ENCODE data around the gene PITPNM3. TPM values are rescaled to one million over a fixed set of nuclear protein-coding genes. Genes with fewer than 3 reads are reported as not detected.

The PITPNM3 gene
- total and polyA plus RNA-seq, 4 donors = 0.38 to 3.6 (median 1.2) TPM

- ATAC-seq (ENCODE audit: low FRiP score) (no peak), DNase-seq (peak in 1 of 2 donors; percentile 55)
- Histone ChIP-seq H3K4me3 (ENCODE audit: low read length in 2 of 2) (no peak overlapping the region), H3K4me1 (ENCODE audit: control insufficient read depth in 1 of 2, insufficient read depth in 2 of 2, low read length in 2 of 2) (no peaks in the 10 kb centered on the region), H3K36me3 (ENCODE audit: control insufficient read depth in 1 of 2, insufficient read depth in 2 of 2, low read length in 1 of 2) (no peaks in the 10 kb centered on the region), H3K27ac (ENCODE audit: low read depth in 1 of 2, low read length in 2 of 2) (no peak overlapping the region), H3K9me3 (ENCODE audit: control insufficient read depth, low read length) (no peaks in the 10 kb centered on the region), H3K27me3 (ENCODE audit: control insufficient read depth in 1 of 2, insufficient read depth in 2 of 2, low read length in 1 of 2) (no peaks in the 10 kb centered on the region)
- WGBS, 2 donors = 47 to 49% methylated on average over 15 to 17 of the region's 17 CpGs
- intact Hi-C loops (cut with DNase I) = no loop called here
Measured at GRCh38 chr17:6497496-6498221, 58.7 kb downstream of the PITPNM3 start.

GRCh38 chr17:6496640-6497441, 59.5 kb downstream of the PITPNM3 start:
- no peaks in the 10 kb centered on the region for H3K9me3 ChIP-seq (ENCODE audit: control insufficient read depth, low read length)
- 30 to 35% methylated on average over 15 of the region's 15 CpGs for WGBS, 2 donors
- no peak for ATAC-seq (ENCODE audit: low FRiP score)
- no peaks in the 10 kb centered on the region for H3K4me1 ChIP-seq (ENCODE audit: control insufficient read depth in 1 of 2, insufficient read depth in 2 of 2, low read length in 2 of 2)
- DNase-seq = peak in 1 of 2 donors; percentile 68
- no peaks in the 10 kb centered on the region for H3K36me3 ChIP-seq (ENCODE audit: control insufficient read depth in 1 of 2, insufficient read depth in 2 of 2, low read length in 1 of 2)
- H3K27me3 ChIP-seq (ENCODE audit: control insufficient read depth in 1 of 2, insufficient read depth in 2 of 2, low read length in 1 of 2) = no peaks in the 10 kb centered on the region
- H3K4me3 ChIP-seq (ENCODE audit: low read length in 2 of 2) = no peak overlapping the region
- no peak overlapping the region for H3K27ac ChIP-seq (ENCODE audit: low read depth in 1 of 2, low read length in 2 of 2)
- intact Hi-C loops (cut with DNase I) = no loop called here

DNA sequence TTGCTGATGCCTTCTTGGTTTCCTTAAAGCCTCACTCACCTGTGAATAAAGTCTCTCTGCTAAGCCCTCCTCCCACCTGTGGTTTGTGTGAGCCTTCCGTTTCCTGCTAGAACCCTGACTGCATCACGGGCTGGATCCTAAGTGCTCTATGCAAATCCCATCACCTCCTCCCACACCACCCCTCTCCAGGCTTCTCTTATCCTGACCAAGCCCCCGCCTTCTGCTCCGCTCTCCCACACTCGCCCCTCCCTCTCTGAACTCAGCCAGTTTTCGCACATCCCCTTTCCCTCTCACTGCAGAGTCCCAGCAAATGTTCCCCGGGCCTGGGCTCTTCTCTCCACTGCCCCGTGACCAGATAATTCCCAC, 60.3 kb downstream of the PITPNM3 start:
- intact Hi-C loops (cut with DNase I) = no loop called here
- peak; percentile 33 for ATAC-seq (ENCODE audit: low FRiP score)
- Histone ChIP-seq H3K9me3 (ENCODE audit: control insufficient read depth, low read length) (no peaks in the 10 kb centered on the region), H3K4me1 (ENCODE audit: control insufficient read depth in 1 of 2, insufficient read depth in 2 of 2, low read length in 2 of 2) (no peaks in the 10 kb centered on the region), H3K27ac (ENCODE audit: low read depth in 1 of 2, low read length in 2 of 2) (no peak overlapping the region), H3K27me3 (ENCODE audit: control insufficient read depth in 1 of 2, insufficient read depth in 2 of 2, low read length in 1 of 2) (no peaks in the 10 kb centered on the region), H3K4me3 (ENCODE audit: low read length in 2 of 2) (no peak overlapping the region), H3K36me3 (ENCODE audit: control insufficient read depth in 1 of 2, insufficient read depth in 2 of 2, low read length in 1 of 2) (no peaks in the 10 kb centered on the region)
- peak in 1 of 2 donors; percentile 39 for DNase-seq
- WGBS, 2 donors = 25 to 33% methylated on average over 8 of the region's 8 CpGs

DNA sequence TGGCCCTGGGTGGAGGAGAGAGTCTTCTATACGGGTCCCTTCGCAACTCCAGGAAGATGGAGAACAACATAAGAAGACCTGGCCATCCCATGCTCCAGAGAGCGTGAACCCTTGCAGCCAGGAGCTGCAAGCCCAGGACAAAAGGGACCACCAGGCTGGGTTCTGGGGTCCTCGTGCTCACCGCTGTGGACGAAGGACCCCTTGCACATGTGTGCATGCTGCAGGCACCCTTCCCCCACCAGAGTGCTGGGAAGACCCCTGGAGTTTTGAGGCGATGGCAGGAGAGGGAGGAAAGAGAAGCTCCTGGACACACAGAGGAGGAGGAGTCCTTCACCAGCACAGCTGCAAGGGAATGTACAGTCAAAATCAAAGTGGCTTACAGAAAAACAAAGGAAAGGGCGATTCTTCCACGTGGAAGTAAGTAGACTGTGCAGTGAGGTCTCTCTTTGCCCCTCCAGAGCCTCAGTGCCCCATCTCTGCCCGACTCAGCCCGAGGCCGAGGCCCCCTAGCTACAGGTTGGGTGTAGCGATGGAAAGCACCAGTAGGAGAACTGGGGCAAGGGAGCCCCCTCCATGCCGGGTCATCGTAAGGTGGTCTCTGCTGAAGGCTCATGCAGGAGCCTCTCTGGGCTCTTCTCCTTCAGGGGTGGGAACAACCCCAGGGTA, 60.8 kb downstream of the PITPNM3 start:
- H3K4me3 ChIP-seq (ENCODE audit: low read length in 2 of 2) = no peak overlapping the region
- ATAC-seq (ENCODE audit: low FRiP score) (no peak), DNase-seq (peak in 1 of 2 donors; percentile 67)
- intact Hi-C loops (cut with DNase I) = no loop called here
- H3K27me3 ChIP-seq (ENCODE audit: control insufficient read depth in 1 of 2, insufficient read depth in 2 of 2, low read length in 1 of 2) = no peaks in the 10 kb centered on the region
- no peak overlapping the region for H3K27ac ChIP-seq (ENCODE audit: low read depth in 1 of 2, low read length in 2 of 2)
- WGBS, 2 donors = 54 to 57% methylated on average over 15 of the region's 15 CpGs
- no peaks in the 10 kb centered on the region for H3K4me1 ChIP-seq (ENCODE audit: control insufficient read depth in 1 of 2, insufficient read depth in 2 of 2, low read length in 2 of 2)
- H3K36me3 ChIP-seq (ENCODE audit: control insufficient read depth in 1 of 2, insufficient read depth in 2 of 2, low read length in 1 of 2) = no peaks in the 10 kb centered on the region
- H3K9me3 ChIP-seq (ENCODE audit: control insufficient read depth, low read length) = no peaks in the 10 kb centered on the region

- no peaks in the 10 kb centered on the region for H3K9me3 ChIP-seq (ENCODE audit: control insufficient read depth, low read length)
- ATAC-seq (ENCODE audit: low FRiP score) (no peak), DNase-seq (peak in 1 of 2 donors; percentile 30)
- intact Hi-C loops (cut with DNase I) = no loop called here
- H3K36me3 ChIP-seq (ENCODE audit: control insufficient read depth in 1 of 2, insufficient read depth in 2 of 2, low read length in 1 of 2) = no peaks in the 10 kb centered on the region
- no peaks in the 10 kb centered on the region for H3K27me3 ChIP-seq (ENCODE audit: control insufficient read depth in 1 of 2, insufficient read depth in 2 of 2, low read length in 1 of 2)
- WGBS, 2 donors = 83 to 85% methylated on average over 5 of the region's 5 CpGs
- no peaks in the 10 kb centered on the region for H3K4me1 ChIP-seq (ENCODE audit: control insufficient read depth in 1 of 2, insufficient read depth in 2 of 2, low read length in 2 of 2)
- H3K27ac ChIP-seq (ENCODE audit: low read depth in 1 of 2, low read length in 2 of 2) = no peak overlapping the region
- H3K4me3 ChIP-seq (ENCODE audit: low read length in 2 of 2) = no peak overlapping the region
Measured at GRCh38 chr17:6494239-6494941, 62.0 kb downstream of the PITPNM3 start.

GRCh38 chr17:6492892-6493674, 63.3 kb downstream of the PITPNM3 start:
- Histone ChIP-seq H3K9me3 (ENCODE audit: control insufficient read depth, low read length) (no peaks in the 10 kb centered on the region), H3K27me3 (ENCODE audit: control insufficient read depth in 1 of 2, insufficient read depth in 2 of 2, low read length in 1 of 2) (no peaks in the 10 kb centered on the region), H3K27ac (ENCODE audit: low read depth in 1 of 2, low read length in 2 of 2) (no peak overlapping the region), H3K36me3 (ENCODE audit: control insufficient read depth in 1 of 2, insufficient read depth in 2 of 2, low read length in 1 of 2) (no peaks in the 10 kb centered on the region), H3K4me3 (ENCODE audit: low read length in 2 of 2) (no peak overlapping the region), H3K4me1 (ENCODE audit: control insufficient read depth in 1 of 2, insufficient read depth in 2 of 2, low read length in 2 of 2) (no peaks in the 10 kb centered on the region)
- peak in 1 of 2 donors; percentile 36 for DNase-seq
- intact Hi-C loops (cut with DNase I) = no loop called here
- no peak for ATAC-seq (ENCODE audit: low FRiP score)
- 75 to 76% methylated on average over 4 of the region's 4 CpGs for WGBS, 2 donors

GRCh38 chr17:6491071-6491700, 65.2 kb downstream of the PITPNM3 start:
- DNase-seq = peak in 1 of 2 donors; percentile 8
- Histone ChIP-seq H3K9me3 (ENCODE audit: control insufficient read depth, low read length) (no peaks in the 10 kb centered on the region), H3K36me3 (ENCODE audit: control insufficient read depth in 1 of 2, insufficient read depth in 2 of 2, low read length in 1 of 2) (no peaks in the 10 kb centered on the region), H3K27ac (ENCODE audit: low read depth in 1 of 2, low read length in 2 of 2) (no peak overlapping the region), H3K4me1 (ENCODE audit: control insufficient read depth in 1 of 2, insufficient read depth in 2 of 2, low read length in 2 of 2) (no peaks in the 10 kb centered on the region), H3K4me3 (ENCODE audit: low read length in 2 of 2) (no peak overlapping the region), H3K27me3 (ENCODE audit: control insufficient read depth in 1 of 2, insufficient read depth in 2 of 2, low read length in 1 of 2) (no peaks in the 10 kb centered on the region)
- no peak for ATAC-seq (ENCODE audit: low FRiP score)
- 71 to 80% methylated on average over 7 of the region's 7 CpGs for WGBS, 2 donors
- intact Hi-C loops (cut with DNase I) = no loop called here
